Measurements from ENCODE around the gene SLC28A3. TPM values are rescaled to one million over a fixed set of nuclear protein-coding genes. Genes with fewer than 3 reads are reported as not detected.

The SLC28A3 gene
- total RNA-seq, 2 experiments from 2014 or later, result 0.15 to 0.20 TPM

DNA sequence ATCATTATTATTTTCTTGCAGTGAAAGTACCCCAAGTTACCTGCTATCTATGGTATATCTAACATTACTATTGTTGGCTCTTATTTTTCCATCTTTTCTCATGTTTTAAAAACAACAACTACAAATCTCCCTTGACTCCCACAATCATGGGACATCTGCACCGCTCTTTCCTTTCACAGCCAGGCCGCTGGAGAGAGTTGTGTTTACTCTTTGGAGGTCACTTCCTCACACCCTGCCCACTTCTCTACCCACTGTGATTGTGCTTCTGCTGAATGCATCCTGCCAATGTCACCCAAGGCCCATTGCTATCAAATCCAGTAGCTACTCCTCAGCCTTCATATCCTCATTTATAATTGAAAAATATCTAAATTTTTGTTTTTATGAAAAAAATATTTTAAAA is 29.7 kb downstream of the SLC28A3 start:
- no peak for DNase-seq
- Mint-ChIP-seq H3K36me3 (ENCODE audit: low read depth) (no peaks in the 10 kb centered on the region), H3K27me3 (no peaks in the 10 kb centered on the region), H3K4me1 (peaks cover 2% of the 10 kb centered on the region), H3K27ac (no peak overlapping the region), H3K9me3 (no peaks in the 10 kb centered on the region), H3K4me3 (no peak overlapping the region)
- CTCF ChIA-PET, result no interaction called here
- POLR2A ChIA-PET, result no interaction called here

DNA sequence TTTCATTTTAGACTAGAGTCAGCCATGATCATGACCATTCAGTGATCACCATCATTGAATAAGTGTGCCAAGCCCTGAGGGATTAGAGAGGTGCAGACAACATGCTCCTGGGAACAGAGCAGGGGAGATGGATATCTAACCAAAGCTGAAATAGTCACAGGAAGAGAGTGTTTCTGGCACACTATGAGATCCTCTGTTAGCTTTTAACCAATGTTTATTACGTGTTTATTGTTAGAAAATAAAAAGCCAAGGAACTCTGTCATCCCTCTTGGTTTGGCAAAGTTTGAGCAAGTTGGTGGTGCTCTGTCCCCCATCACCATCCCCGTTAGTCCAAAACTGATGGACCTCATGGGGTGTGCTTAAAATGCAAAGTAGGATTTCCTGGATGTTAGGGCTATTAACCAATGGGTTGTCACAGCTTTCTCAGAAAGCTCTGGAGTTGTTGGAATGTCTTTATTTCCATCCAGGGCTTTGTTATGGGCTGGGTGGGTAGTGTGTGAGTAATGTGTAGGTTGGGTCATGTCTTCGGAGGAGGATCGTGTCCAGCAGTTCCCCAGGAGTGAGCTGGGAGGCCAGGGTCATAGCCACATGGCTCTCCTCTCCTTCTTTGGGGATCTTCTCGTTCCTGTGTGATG is 34.9 kb downstream of the SLC28A3 start:
- Mint-ChIP-seq H3K27me3 (no peaks in the 10 kb centered on the region), H3K4me1 (peaks cover 4% of the 10 kb centered on the region), H3K9me3 (no peaks in the 10 kb centered on the region), H3K4me3 (no peak overlapping the region), H3K27ac (no peak overlapping the region), H3K36me3 (ENCODE audit: low read depth) (no peaks in the 10 kb centered on the region)
- POLR2A ChIA-PET, result no interaction called here
- CTCF ChIA-PET, result interaction anchor here (1.5 kb wide), 1 partner anchor 14 kb away, joined by 3 read pairs; no protein-coding TSS in a partner anchor
- no peak for DNase-seq

DNA sequence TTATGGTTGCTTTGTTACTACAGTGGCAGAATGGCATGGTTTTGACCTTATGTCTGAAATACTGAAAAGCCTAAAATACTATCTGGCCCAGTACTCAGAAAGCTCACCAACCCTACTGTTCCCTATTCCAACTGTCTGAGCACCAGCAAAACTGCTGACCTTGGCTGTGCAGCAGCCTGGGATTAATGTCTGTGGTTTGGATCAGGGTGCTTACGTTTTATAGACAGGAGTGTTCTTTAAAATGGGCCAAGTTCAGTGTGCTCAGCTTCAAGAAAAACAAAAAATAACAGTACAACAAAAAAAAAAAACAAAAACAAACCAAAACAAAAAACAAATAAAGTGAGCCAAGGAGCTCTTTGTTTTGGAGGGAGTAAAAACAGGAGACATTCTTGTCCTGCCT is 36.4 kb downstream of the SLC28A3 start:
- no peaks in the 10 kb centered on the region for H3K9me3 Mint-ChIP-seq
- peaks cover 4% of the 10 kb centered on the region for H3K4me1 Mint-ChIP-seq
- H3K27ac Mint-ChIP-seq, result no peak overlapping the region
- H3K27me3 Mint-ChIP-seq, result no peaks in the 10 kb centered on the region
- H3K4me3 Mint-ChIP-seq, result no peak overlapping the region
- ChIA-PET CTCF (interaction anchor here (1.1 to 1.3 kb wide), 2 partner anchors 8 to 10 kb away, joined by 5 read pairs; no protein-coding TSS in a partner anchor), POLR2A (no interaction called here)
- no peak for DNase-seq
- no peaks in the 10 kb centered on the region for H3K36me3 Mint-ChIP-seq (ENCODE audit: low read depth)

DNA sequence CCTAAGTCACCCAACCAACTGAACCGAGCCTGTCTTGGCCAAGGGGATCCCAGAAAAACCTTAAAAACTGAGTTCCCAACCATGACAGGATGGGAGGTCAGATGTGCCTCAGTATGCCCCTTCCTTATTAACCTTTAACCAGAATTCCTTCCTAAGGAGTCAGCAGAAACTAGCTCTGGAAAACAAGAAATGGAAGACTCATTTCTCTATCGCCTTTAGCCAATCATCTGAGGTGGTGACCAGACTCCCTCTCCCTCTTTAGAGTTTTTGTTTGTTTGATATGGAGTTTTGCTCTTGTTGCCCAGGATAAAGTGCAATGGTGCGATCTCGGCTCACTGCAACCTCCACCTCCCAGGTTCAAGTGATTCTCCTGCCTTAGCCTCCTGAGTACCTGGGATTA is 37.5 kb downstream of the SLC28A3 start:
- no peaks in the 10 kb centered on the region for H3K27me3 Mint-ChIP-seq
- POLR2A ChIA-PET, result no interaction called here

DNA sequence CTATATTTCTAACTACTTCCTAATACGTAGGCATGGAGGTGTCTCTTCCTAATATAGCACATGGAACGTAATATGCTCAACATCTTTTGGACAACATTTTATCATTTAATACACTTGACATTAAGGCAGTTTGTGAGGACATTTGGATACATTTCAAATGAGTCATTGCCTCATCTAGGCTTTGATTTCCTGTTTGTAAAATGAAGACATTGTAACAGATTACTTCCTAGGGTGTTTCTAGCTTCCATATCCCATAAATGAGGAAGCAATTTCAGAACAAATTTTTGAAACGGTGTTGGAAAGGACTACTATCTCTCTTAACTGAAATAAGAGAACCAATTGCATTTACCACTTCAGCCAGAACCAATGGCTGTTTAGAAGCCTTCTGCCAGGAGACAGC is 38.7 kb downstream of the SLC28A3 start:
- ChIA-PET CTCF (no interaction called here), POLR2A (no interaction called here)
- Mint-ChIP-seq H3K27ac (no peak overlapping the region), H3K4me3 (no peak overlapping the region), H3K4me1 (peaks cover 10% of the 10 kb centered on the region), H3K27me3 (no peaks in the 10 kb centered on the region), H3K36me3 (ENCODE audit: low read depth) (no peaks in the 10 kb centered on the region), H3K9me3 (no peaks in the 10 kb centered on the region)
- no peak for DNase-seq

More for the DNA sequence above, 37.5 kb downstream of the SLC28A3 start:
- H3K9me3 Mint-ChIP-seq, result no peaks in the 10 kb centered on the region
- H3K4me3 Mint-ChIP-seq, result no peak overlapping the region
- no peak overlapping the region for H3K27ac Mint-ChIP-seq
- peaks cover 4% of the 10 kb centered on the region for H3K4me1 Mint-ChIP-seq
- CTCF ChIA-PET, result no interaction called here
- H3K36me3 Mint-ChIP-seq (ENCODE audit: low read depth), result no peaks in the 10 kb centered on the region
- no peak for DNase-seq

DNA sequence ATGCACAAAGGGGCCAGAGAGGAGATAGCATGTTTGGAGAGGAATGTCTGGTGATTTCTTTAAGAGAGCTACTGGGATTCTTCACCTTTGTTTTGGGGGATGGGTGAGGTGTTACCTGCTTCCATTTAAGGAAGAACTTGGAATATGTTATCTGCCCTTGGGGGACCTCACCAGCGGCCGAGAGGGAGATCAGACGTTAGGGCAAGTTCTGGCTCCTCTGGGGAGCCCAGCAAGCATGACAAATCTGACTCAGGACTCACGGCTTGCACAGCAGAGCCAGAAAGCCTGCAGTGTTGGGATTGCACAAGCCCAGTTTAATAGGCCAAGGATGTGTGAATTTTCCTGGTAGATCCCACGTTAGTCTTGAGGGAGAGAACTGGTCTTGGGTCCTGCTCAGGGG is 40.3 kb downstream of the SLC28A3 start:
- Mint-ChIP-seq H3K27me3 (no peaks in the 10 kb centered on the region), H3K9me3 (no peaks in the 10 kb centered on the region), H3K4me1 (peaks cover 25% of the 10 kb centered on the region), H3K4me3 (no peak overlapping the region), H3K36me3 (ENCODE audit: low read depth) (no peaks in the 10 kb centered on the region), H3K27ac (no peak overlapping the region)
- CTCF ChIA-PET, result interaction anchor here (0.7 to 1.3 kb wide), 2 partner anchors 15 to 325 kb away, joined by 3 to 4 read pairs; no protein-coding TSS in a partner anchor
- DNase-seq, result no peak
- POLR2A ChIA-PET, result no interaction called here

DNA sequence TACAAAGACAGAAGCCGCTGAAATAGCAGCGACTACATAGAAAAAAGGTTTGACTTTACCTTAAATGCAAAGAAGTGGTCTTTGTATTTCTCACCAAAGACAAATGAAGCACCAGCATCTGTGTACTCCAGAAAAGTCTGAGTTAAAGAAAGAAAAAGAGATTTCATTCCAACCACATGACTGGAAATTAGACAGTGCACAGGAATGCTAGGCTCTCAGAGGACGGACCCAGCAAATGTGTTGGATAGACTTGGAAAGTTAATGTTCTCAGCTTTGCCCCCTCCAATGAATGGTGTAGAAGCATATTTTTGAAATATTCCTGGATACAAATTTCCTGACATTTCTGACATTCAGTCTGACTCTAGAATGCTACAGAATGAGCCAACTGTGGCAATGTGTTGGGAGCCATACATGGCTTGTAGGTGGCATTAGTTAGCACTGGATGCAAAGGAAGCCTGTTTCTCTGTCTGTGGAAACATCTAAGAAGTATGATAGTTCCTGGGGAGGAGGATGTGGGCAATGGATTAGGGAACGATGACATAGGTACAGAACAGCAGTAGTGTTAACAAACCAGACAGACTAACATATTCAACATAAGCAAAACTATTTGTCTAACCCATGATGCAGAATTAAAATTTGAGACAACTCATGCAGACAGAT is 43.3 kb downstream of the SLC28A3 start:
- Mint-ChIP-seq H3K4me3 (no peak overlapping the region), H3K4me1 (peaks cover 55% of the 10 kb centered on the region), H3K9me3 (no peaks in the 10 kb centered on the region), H3K27ac (no peak overlapping the region), H3K36me3 (ENCODE audit: low read depth) (no peaks in the 10 kb centered on the region), H3K27me3 (no peaks in the 10 kb centered on the region)
- ChIA-PET POLR2A (no interaction called here), CTCF (interaction anchor here (1.2 kb wide), 1 partner anchor 11 kb away, joined by 3 read pairs; no protein-coding TSS in a partner anchor)
- no peak for DNase-seq

DNA sequence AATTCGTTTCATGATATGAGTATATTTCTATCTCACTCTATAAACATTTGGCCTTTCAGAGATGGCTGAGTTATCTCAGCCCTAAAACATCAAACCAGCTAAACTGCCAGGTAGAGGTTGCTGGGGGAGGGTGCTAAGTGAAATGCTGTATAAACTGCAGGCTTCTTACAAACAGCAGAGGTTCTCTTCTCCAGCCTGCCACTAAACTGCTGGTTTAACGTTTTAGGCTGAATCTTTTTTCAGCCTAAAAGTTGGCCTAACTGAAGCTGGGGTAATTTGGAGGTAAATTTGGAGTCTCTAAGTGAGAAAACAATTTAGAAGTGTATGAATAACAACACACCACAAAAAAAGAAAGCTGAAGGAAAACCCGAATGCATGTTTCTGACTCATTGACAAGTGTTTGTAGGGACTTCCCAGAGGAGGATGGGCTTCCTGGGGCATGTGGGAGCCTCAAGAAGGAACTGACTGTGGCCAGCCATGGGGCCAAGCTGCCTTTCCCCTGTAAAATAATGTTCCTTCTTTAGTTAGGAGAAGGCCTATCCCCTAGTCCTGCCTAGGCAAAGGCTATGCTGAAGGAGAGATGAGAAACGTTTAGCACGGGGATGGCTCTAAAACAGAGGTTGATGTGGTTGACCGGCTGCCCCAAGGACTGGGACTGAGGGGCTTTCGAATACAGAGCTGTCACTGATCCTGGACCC is 44.3 kb downstream of the SLC28A3 start:
- DNase-seq, result peak; percentile 34
- POLR2A ChIA-PET, result interaction anchor here (1.0 to 3.5 kb wide), 3 partner anchors 19 to 375 kb away, joined by 4 to 17 read pairs (median 4); partner anchors contain the start of genes HNRNPK, KIF27 and RMI1
- Mint-ChIP-seq H3K9me3 (no peaks in the 10 kb centered on the region), H3K27ac (peak overlapping the region; percentile 80), H3K4me1 (peaks cover 56% of the 10 kb centered on the region), H3K27me3 (no peaks in the 10 kb centered on the region), H3K4me3 (no peak overlapping the region), H3K36me3 (ENCODE audit: low read depth) (no peaks in the 10 kb centered on the region)
- CTCF ChIA-PET, result interaction anchor here (0.7 to 1.3 kb wide), 4 partner anchors 8 to 35 kb away, joined by 3 to 6 read pairs (median 4); no protein-coding TSS in a partner anchor

DNA sequence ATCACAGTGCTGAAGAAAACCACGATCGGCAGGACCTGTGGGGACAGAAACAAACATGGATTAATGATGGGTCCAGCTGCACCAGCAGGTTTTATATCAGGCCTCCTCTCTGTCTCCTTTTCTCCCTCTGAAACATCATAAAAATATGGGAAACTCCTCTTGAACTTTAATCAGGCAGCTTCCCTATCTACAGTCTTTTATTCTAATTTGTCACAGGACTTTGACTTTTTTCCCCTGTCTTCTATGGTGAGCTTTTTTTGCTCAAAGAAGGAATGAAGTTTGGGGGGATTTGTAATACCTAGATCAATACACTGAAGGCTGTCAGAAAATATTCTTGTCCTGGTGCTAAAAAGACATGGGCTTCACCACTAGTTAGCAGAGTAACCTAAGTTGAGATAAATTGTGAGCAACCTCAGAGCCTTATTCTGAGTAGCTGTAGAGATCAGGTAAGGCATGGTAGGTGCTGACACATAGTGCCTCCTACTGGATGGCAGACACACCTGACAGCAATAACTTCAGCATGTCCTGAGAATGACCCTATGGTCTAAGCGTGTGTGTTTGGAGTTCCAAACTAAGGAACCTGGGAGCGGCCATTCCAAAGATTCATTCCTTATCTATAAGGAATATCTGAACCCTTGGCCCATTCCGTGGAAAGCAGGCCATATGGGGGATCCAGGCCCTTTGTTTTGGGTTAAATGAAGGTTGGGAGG is 46.2 kb downstream of the SLC28A3 start:
- Mint-ChIP-seq H3K4me1 (peaks cover 60% of the 10 kb centered on the region), H3K4me3 (no peak overlapping the region), H3K9me3 (no peaks in the 10 kb centered on the region), H3K27ac (peak overlapping the region; percentile 97), H3K36me3 (ENCODE audit: low read depth) (no peaks in the 10 kb centered on the region), H3K27me3 (no peaks in the 10 kb centered on the region)
- no peak for DNase-seq
- ChIA-PET CTCF (interaction anchor here (1.2 to 1.6 kb wide), 2 partner anchors 10 to 34 kb away, joined by 5 to 8 read pairs; no protein-coding TSS in a partner anchor), POLR2A (interaction anchor here (1.2 to 3.5 kb wide), 3 partner anchors 9 to 327 kb away, joined by 3 to 17 read pairs (median 4); partner anchors contain the start of genes HNRNPK and RMI1)

DNA sequence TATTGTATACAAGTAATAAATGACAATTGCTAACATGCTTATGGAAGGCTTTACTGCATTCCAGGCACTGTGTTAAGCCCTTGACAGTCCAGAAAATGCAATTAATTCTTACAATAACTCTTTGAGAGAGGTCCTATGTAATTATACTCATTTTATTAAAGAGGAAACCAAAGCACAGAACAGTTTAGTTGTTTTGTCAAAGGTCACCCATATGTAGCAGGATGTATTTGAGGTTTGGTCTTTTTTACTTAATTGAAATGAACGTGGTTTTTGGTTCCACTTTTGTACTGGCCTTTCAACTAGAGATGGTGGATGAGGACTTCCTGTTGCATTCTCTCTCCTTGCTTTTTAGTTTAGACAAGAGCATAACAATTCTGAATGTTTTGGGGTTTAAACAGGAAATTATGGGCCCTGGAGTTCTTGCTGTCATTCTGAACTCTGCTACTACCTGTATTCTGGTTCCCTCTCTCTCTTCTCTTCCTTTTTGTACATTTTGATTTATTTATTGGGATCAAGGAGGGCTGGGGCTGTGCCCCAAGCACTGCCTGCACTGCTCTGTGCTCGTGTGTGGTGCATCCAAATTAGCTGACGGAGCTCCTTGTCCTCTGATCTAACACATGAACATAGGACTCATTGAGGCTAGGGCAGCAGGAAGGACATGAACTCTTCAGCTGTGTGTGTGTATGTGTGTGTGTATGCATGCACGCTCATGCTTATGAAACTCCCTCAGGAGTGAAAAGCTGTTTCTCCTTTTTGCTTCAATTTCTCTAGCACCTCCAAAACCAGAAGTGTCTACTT is 47.4 kb downstream of the SLC28A3 start:
- no peaks in the 10 kb centered on the region for H3K36me3 Mint-ChIP-seq (ENCODE audit: low read depth)
- H3K4me1 Mint-ChIP-seq, result peaks cover 60% of the 10 kb centered on the region

DNA sequence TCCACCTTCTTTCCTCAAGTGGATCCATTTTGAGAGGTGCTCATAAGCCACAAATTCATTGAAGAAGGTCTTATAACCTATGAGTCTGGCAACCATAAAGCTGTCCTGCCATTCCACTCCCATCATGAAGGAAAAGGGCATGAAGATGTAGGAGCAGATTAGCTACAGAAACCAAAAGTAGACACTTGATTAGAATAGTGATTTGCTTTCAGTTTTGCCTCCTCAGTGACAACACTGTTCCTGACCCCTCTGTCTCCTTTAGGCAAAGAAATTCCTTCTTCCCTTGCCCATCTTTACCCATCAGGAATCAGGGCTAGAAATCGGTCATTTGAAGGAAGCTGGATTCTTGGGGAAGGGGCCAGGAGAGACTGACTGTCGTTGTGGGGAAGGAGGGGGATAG is 55.2 kb downstream of the SLC28A3 start:
- Mint-ChIP-seq H3K27ac (no peak overlapping the region), H3K9me3 (no peaks in the 10 kb centered on the region), H3K27me3 (no peaks in the 10 kb centered on the region), H3K36me3 (ENCODE audit: low read depth) (no peaks in the 10 kb centered on the region), H3K4me3 (no peak overlapping the region), H3K4me1 (peaks cover 13% of the 10 kb centered on the region)
- CTCF ChIA-PET, result interaction anchor here (1.1 to 1.3 kb wide), 2 partner anchors 11 to 25 kb away, joined by 3 read pairs; no protein-coding TSS in a partner anchor
- POLR2A ChIA-PET, result interaction anchor here (1.1 kb wide), 1 partner anchor 9 kb away, joined by 4 read pairs; no protein-coding TSS in a partner anchor
- no peak for DNase-seq

More for the DNA sequence above, 47.4 kb downstream of the SLC28A3 start:
- Mint-ChIP-seq H3K9me3 (no peaks in the 10 kb centered on the region), H3K4me3 (peak overlapping the region; percentile 9), H3K27me3 (no peaks in the 10 kb centered on the region), H3K27ac (peak overlapping the region; percentile 97)
- ChIA-PET CTCF (interaction anchor here (0.5 to 1.6 kb wide), 4 partner anchors 11 to 956 kb away, joined by 3 to 8 read pairs (median 5); no protein-coding TSS in a partner anchor), POLR2A (interaction anchor here (1.1 to 3.5 kb wide), 5 partner anchors 8 to 372 kb away, joined by 3 to 17 read pairs (median 4); partner anchors contain the start of genes HNRNPK, KIF27 and RMI1)
- DNase-seq, result peak; percentile 26

DNA sequence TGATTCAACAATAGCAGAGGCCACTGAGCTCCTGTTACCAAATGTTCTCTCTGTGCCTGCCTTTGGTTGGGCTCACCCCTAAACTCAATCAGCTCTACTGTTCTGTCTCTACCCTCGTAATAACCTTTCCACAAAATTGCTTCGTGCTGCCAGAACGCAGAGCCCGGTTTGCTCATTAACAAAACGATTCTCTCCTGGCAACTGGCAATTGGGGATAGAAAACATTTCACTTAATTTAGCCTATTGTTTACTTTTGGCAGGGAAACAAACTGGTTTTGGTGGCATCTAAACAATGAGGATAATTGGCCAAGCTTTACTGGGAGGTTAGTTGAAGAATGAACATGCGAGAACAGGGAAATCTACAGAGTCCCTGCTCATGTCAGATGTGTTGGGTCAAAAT is 56.6 kb downstream of the SLC28A3 start:
- H3K4me3 Mint-ChIP-seq, result no peak overlapping the region
- POLR2A ChIA-PET, result no interaction called here
- no peaks in the 10 kb centered on the region for H3K27me3 Mint-ChIP-seq
- no peaks in the 10 kb centered on the region for H3K36me3 Mint-ChIP-seq (ENCODE audit: low read depth)
- peaks cover 13% of the 10 kb centered on the region for H3K4me1 Mint-ChIP-seq
- H3K9me3 Mint-ChIP-seq, result no peaks in the 10 kb centered on the region
- DNase-seq, result no peak
- CTCF ChIA-PET, result interaction anchor here (1.2 kb wide), 1 partner anchor 23 kb away, joined by 3 read pairs; no protein-coding TSS in a partner anchor
- no peak overlapping the region for H3K27ac Mint-ChIP-seq

Data from activated CD4-positive, alpha-beta memory T cell treated with anti-CD3 and anti-CD28 coated beads, Interleukin-2, amount 10 ng/mL, durations not matched to agents 7 days and 5 days (primary cell).